Colonic mucosa (tissue), 4 donors: ENCODE results near the gene CLDN9. TPM values are rescaled to one million over a fixed set of nuclear protein-coding genes. Genes with fewer than 3 reads are reported as not detected.

ENCODE experiments used
- DNase-seq: peaks from one replicate; pipeline ENCODE4 v3.0.0-alpha.2; 2020
- H3K27ac ChIP-seq: fragments of 200-600 bp; one replicate; pipeline ENCODE4 v1.8.0; 2021
- H3K27me3 ChIP-seq: fragments of 200-600 bp; one replicate; pipeline ENCODE4 v1.8.0; 2021
- H3K36me3 ChIP-seq: fragments of 200-600 bp; one replicate; pipeline ENCODE4 v1.8.0; 2021
- H3K4me1 ChIP-seq: fragments of 200-600 bp; one replicate; pipeline ENCODE4 v1.8.0; 2021; ENCODE audit warnings: mild to moderate bottlenecking
- H3K4me3 ChIP-seq: fragments of 200-600 bp; one replicate; pipeline ENCODE4 v1.8.0; 2021
- H3K9ac ChIP-seq, 2 donors: one replicate each; pipeline ENCODE4 v1.7.0; 2013; ENCODE audit warnings: control low read depth in 2 of 2, low read depth in 2 of 2, low read length in 2 of 2
- H3K9me3 ChIP-seq: fragments of 200-600 bp; one replicate; pipeline ENCODE4 v1.8.0; 2021
- CTCF ChIP-seq: fragments of 200-600 bp; IDR thresholded peaks from one replicate; pipeline ENCODE4 v1.8.0; 2022; ENCODE audit warnings: antibody characterized with exemption, mild to moderate bottlenecking
- intact Hi-C: fragments of 100-400 bp; cut with DNase I; formaldehyde crosslinking; loops from one replicate; pipeline ENCODE4 v1.14.1; 2022
- total RNA-seq, 2 donors: library from RNA; stranded (reverse); fragmentation: NEBNext Ultra II Directional in 1 of 2; extraction: Animal tissue kit (Norgen Biotek cat#: 25700) in 1 of 2; gene quantifications; one replicate each; pipeline ENCODE4 v1.2.1, GENCODE V29; 2021
- donor health status: healthy.
- donor health status: DM: no; HTN: no; CAD: no.
- donor health status: DM: no; HTN: no; CAD: no.

The CLDN9 gene
- total RNA-seq, 2 donors from 2014 or later: 0.35 to 0.67 TPM

- no peaks in the 10 kb centered on the region for H3K9me3 ChIP-seq
- no peak overlapping the region for H3K9ac ChIP-seq
- H3K36me3 ChIP-seq: no peaks in the 10 kb centered on the region
- H3K27ac ChIP-seq: no peak overlapping the region
- DNase-seq: no peak
- intact Hi-C loops: no loop called here
- TF ChIP-seq CTCF: no peak
- H3K4me3 ChIP-seq: no peak overlapping the region
- peaks cover 12% of the 10 kb centered on the region for H3K4me1 ChIP-seq
- H3K27me3 ChIP-seq: peaks cover 16% of the 10 kb centered on the region
These were observed 19.9 kb downstream of the CLDN9 start for GRCh38 chr16:3032624-3033023.

DNA sequence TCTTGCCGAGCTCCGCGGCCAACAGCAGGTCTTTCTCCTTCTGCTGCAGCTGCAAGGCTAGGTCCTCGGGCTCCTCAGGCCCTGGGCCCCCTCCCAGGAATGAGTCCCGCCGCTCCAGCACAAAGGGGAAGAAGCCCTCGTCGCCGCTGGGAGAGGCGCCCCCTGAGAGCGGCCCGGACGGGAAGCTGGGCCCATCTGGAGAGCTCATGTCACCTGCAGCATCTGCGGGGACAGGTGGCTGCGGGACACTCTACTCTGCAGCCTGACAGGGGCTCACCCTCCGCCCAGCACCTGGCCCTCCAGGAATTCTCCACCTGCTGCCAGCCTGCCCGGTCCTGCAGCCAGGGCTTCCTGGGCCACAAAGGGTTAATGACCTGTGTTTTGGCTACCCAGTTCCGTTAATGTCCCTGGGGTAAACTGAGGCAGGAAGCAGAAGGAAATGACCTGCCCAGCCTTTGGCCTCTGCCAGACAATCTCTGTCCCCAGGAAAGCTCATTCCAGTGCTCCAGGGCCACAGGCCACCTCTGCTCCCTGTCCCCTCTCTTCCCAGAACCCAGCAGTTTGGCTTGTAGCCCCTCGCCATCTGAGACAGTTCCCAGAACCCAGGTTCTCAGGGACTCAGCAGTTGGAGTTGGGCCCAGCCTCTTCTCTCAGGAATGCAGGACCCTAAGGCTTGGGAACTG, 22.7 kb downstream of the CLDN9 start:
- no peak for TF ChIP-seq CTCF
- no peaks in the 10 kb centered on the region for H3K36me3 ChIP-seq
- DNase-seq: no peak
- H3K9me3 ChIP-seq: no peaks in the 10 kb centered on the region
- H3K4me3 ChIP-seq: peak overlapping the region; percentile 54
- no peak overlapping the region for H3K27ac ChIP-seq
- H3K9ac ChIP-seq: peak overlapping the region in 1 of 2 donors; percentile 82
- intact Hi-C loops: no loop called here
- peaks cover 12% of the 10 kb centered on the region for H3K27me3 ChIP-seq
- peaks cover 9% of the 10 kb centered on the region for H3K4me1 ChIP-seq

- intact Hi-C loops: no loop called here
- Histone ChIP-seq H3K9me3 (no peaks in the 10 kb centered on the region), H3K4me1 (peaks cover 9% of the 10 kb centered on the region), H3K4me3 (peak overlapping the region; percentile 54), H3K27me3 (peaks cover 12% of the 10 kb centered on the region), H3K27ac (peak overlapping the region; percentile 62), H3K9ac (peak overlapping the region; percentile 61 to 82), H3K36me3 (no peaks in the 10 kb centered on the region)
- no peak for TF ChIP-seq CTCF
- DNase-seq: peak; percentile 67
These were observed 23.4 kb downstream of the CLDN9 start for GRCh38 chr16:3035972-3036725.

- Histone ChIP-seq H3K9ac (peak within 1 kb of the TSS; percentile 61 to 82), H3K27me3 (peaks cover 12% of the 10 kb centered on the region), H3K36me3 (no peaks in the 10 kb centered on the region), H3K27ac (peak within 1 kb of the TSS; percentile 62), H3K4me3 (peak within 1 kb of the TSS; percentile 54), H3K4me1 (peaks cover 9% of the 10 kb centered on the region), H3K9me3 (no peaks in the 10 kb centered on the region)
- no peak for TF ChIP-seq CTCF
- DNase-seq: peak; percentile 90
- intact Hi-C loops: no loop called here
These were observed 24.1 kb downstream of the CLDN9 start, which contains the start of gene BICDL2 for GRCh38 chr16:3036726-3037315. BICDL2 (minus strand) TSS chr16:3036944; CDS start chr16:3035496, 1,448 bp downstream.

DNA sequence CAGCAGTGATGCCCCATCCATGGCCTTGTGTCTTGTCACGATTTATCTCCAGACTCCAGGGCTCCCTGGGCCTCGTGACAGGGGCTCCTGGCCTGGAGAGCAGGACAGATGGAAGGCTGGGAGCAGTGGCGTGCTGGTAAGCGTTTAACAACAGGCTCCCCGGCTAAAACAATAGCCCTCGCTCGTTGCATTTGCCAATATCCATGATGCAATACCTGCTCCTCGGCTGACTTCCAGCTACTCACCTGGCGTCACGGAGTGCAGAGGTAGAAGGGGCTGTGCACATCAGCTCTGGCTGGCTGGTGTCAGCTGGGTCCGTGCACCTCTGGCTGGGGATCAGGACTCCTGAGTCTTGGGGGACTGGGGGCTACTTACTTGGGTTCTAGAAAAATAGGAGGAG, 25.5 kb downstream of the CLDN9 start:
- intact Hi-C loops: no loop called here
- H3K27ac ChIP-seq: peak overlapping the region; percentile 57

More for the DNA sequence above, 25.5 kb downstream of the CLDN9 start:
- TF ChIP-seq CTCF: no peak
- no peak overlapping the region for H3K9ac ChIP-seq
- H3K36me3 ChIP-seq: no peaks in the 10 kb centered on the region
- peak; percentile 86 for DNase-seq
- H3K27me3 ChIP-seq: peaks cover 12% of the 10 kb centered on the region
- peaks cover 9% of the 10 kb centered on the region for H3K4me1 ChIP-seq
- H3K9me3 ChIP-seq: no peaks in the 10 kb centered on the region
- H3K4me3 ChIP-seq: no peak overlapping the region
